GM19025 (cell line): Measurements from ENCODE around the gene PCDHGB4.
"Not testable (repeated sequence)": the region's sequence is repeated elsewhere in the genome, so short reads cannot be mapped to it uniquely, and the experiment has no call there.

Experiments used
- ATAC-seq: cut with Tn5 transposase; IDR thresholded peaks from one replicate; pipeline ENCODE4 v1.9.1; 2021; ENCODE audit warnings: mild to moderate bottlenecking, low read depth, moderate library complexity; ENCODE audit not compliant: unreplicated experiment

Gene PCDHGB4

DNA sequence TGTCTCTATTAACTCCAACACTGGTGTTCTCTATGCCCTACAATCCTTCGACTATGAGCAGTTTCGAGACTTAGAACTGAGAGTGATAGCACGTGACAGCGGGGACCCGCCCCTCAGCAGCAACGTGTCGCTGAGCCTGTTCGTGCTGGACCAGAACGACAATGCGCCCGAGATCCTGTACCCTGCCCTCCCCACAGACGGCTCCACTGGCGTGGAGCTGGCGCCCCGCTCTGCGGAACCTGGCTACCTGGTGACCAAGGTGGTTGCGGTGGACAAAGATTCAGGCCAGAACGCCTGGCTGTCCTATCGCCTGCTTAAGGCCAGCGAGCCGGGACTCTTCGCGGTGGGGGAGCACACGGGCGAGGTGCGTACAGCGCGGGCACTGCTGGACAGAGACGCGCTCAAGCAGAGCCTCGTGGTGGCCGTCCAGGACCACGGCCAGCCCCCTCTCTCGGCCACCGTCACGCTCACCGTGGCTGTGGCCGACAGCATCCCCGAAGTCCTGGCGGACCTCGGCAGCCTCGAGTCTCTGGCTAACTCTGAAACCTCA is 35.3 kb downstream of the PCDHGB4 start:
- no peak for ATAC-seq

DNA sequence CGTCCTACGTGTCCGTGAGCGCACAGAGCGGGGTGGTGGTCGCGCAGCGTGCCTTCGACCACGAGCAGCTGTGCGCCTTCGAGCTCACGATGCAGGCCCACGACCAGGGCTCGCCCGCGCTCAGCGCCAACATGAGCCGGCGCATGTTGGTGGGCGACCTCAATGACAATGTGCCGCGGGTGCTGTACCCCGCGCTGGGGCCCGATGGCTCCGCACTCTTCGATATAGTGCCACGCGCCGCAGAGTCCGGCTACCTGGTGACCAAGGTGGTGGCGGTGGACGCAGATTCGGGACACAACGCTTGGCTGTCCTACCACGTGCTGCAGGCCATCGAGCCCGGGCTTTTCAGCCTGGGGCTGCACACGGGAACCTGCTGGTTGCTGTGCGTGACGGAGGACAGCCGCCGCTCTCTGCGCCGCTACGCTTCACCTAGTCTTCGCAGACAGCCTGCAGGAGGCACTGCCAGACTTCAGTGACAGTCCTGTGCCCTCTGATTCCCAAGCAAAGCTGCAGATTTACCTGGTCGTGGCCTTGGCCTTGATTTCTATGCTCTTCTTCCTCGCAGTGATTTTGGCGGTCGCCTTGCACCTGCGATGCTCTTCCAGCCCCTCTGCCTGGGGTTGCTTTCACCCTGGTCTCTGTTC is 40.4 kb downstream of the PCDHGB4 start:
- no peak for ATAC-seq

DNA sequence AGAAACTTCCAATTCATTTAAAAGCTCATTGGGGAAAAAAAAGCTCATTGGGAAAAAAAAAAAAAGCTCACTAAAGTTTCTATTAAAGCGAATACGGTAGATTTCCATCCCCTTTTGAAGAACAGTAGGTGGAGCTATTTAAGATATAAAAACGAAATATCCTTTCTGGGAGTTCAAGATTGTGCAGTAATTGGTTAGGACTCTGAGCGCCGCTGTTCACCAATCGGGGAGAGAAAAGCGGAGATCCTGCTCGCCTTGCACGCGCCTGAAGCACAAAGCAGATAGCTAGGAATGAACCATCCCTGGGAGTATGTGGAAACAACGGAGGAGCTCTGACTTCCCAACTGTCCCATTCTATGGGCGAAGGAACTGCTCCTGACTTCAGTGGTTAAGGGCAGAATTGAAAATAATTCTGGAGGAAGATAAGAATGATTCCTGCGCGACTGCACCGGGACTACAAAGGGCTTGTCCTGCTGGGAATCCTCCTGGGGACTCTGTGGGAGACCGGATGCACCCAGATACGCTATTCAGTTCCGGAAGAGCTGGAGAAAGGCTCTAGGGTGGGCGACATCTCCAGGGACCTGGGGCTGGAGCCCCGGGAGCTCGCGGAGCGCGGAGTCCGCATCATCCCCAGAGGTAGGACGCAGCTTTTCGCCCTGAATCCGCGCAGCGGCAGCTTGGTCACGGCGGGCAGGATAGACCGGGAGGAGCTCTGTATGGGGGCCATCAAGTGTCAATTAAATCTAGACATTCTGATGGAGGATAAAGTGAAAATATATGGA is 43.0 kb downstream of the PCDHGB4 start, which contains the start of gene PCDHGA12:
Gene PCDHGA12 (plus strand): TSS at position 176 of the 782 bp plus-strand sequence. CDS start 253 bp downstream, at position 429.
- ATAC-seq: peak; percentile 81

DNA sequence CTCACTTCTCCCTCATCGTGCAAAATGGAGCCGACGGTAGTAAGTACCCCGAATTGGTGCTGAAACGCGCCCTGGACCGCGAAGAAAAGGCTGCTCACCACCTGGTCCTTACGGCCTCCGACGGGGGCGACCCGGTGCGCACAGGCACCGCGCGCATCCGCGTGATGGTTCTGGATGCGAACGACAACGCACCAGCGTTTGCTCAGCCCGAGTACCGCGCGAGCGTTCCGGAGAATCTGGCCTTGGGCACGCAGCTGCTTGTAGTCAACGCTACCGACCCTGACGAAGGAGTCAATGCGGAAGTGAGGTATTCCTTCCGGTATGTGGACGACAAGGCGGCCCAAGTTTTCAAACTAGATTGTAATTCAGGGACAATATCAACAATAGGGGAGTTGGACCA is 43.8 kb downstream of the PCDHGB4 start:
- ATAC-seq: peak; percentile 26

DNA sequence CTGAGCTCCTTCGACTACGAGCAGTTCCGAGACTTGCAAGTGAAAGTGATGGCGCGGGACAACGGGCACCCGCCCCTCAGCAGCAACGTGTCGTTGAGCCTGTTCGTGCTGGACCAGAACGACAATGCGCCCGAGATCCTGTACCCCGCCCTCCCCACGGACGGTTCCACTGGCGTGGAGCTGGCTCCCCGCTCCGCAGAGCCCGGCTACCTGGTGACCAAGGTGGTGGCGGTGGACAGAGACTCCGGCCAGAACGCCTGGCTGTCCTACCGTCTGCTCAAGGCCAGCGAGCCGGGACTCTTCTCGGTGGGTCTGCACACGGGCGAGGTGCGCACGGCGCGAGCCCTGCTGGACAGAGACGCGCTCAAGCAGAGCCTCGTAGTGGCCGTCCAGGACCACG is 44.8 kb downstream of the PCDHGB4 start:
- not testable (repeated sequence) for ATAC-seq

DNA sequence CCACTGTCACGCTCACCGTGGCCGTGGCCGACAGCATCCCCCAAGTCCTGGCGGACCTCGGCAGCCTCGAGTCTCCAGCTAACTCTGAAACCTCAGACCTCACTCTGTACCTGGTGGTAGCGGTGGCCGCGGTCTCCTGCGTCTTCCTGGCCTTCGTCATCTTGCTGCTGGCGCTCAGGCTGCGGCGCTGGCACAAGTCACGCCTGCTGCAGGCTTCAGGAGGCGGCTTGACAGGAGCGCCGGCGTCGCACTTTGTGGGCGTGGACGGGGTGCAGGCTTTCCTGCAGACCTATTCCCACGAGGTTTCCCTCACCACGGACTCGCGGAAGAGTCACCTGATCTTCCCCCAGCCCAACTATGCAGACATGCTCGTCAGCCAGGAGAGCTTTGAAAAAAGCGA is 45.2 kb downstream of the PCDHGB4 start:
- ATAC-seq: not testable (repeated sequence)

DNA sequence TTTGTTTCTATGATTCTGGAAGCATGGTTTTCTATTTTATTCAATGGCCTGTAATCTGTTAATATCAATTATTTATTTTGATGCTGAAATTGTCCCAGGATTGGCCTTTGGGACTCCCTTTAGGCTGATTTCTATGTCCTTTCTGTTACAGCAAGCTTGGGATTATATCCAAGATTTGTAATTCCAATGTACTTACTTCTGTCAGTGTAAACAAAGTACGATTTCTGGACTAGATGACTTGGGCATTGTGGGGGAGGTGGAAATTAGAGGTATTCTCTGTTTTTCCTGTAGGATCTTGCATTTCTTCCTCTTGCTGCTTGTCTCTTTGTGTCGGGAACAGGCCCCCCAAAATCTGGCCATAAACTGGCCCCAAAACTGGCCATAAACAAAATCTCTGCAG is 46.5 kb downstream of the PCDHGB4 start:
- ATAC-seq: no peak

DNA sequence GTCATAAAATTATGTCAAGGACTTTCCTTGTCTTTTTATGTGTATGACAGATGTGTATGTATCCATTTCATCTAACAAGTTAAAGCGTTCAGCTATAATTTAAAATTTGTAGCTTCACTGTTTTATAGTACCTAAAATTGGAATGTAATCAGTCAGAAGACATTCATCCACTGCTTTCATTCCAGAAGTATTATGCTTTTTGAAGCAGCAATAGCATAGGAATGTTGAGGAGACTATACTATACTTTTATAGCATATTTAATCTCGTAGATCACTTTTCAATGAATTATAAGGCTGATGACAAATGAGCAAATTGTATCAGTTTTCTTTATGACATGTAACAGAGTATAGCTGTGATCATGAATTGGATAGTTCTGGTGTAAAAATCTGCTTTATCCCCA is 49.7 kb downstream of the PCDHGB4 start:
- ATAC-seq: no peak

DNA sequence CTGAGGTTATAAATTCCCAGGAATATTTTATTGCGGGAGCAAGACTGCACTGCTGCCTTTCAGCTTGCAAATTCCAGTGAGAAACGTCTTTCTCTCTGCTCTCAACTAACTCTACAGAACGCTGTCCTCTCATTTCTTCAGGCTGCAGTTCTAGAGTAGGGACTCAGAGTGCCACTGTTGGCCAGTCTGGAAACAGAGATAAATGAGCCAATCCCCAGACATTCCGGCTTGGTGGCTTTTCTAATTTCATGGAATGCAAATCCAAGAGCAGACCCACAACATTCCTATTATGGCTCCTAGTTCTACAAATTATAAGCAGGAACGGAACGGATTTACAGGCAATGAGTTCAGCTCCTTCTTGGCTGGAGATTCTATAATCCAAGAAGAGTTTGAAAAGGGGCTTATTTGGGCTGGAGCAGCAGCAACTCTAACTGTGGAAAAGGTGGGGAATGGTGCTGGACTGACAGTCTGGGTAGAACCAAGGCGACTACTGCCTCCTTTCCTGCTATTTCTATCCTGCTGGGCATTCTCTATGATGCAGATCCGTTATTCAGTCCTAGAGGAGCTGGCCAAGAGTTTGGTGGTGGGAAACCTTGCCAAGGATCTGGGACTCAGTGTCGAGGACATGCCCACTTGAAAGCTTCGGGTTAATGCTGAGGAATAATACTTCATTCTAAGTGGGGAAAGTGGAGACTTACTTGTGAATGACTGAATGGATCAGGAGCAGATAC is 52.1 kb downstream of the PCDHGB4 start:
- ATAC-seq: no peak
